Left colon (tissue), 2 donors: ENCODE measurements around the gene ALDH3B2. TPM values are rescaled to one million over a fixed set of nuclear protein-coding genes. Genes with fewer than 3 reads are reported as not detected.
"Not testable (repeated sequence)": the region's sequence is repeated elsewhere in the genome, so short reads cannot be mapped to it uniquely, and the experiment has no call there.

ENCODE experiments used
- ATAC-seq: fragments of 200-7000 bp; cut with Tn5 transposase; one replicate; pipeline ENCODE4 v1.9.1; 2020; ENCODE audit warnings: mild to moderate bottlenecking, moderate library complexity
- DNase-seq, 2 donors: peaks; one replicate each; pipeline ENCODE4 v3.0.0-alpha.2; 2020
- intact Hi-C, 2 donors: fragments of 100-400 bp; cut with DNase I in 1 of 2; cut with micrococcal nuclease in 1 of 2; formaldehyde crosslinking; loops; one replicate each; pipeline versions ENCODE4 v1.11.2 to v1.14.0; 2022; cut with DNase I, micrococcal nuclease
- total RNA-seq, 2 donors: library from RNA; stranded (reverse); fragmentation: NEBNext Ultra II Directional; extraction: Animal tissue kit (Norgen Biotek cat#: 25700); gene quantifications; one replicate each; pipeline ENCODE4 v1.2.1, GENCODE V29; 2021
- donor health status: DM: no; HTN: no; CAD: no.
- donor health status: DM: yes; HTN: yes; CAD: no.

The ALDH3B2 gene
- total RNA-seq, 2 donors from 2014 or later = 0.73 TPM; not detected in 1

- intact Hi-C loops = no loop called here
- no peak for ATAC-seq
- no peak for DNase-seq
Measured at GRCh38 chr11:67691149-67691548, 16.7 kb upstream of the ALDH3B2 start.

GRCh38 chr11:67689178-67689577 lies 14.8 kb upstream of the ALDH3B2 start:
- ATAC-seq (no peak), DNase-seq (no peak)
- intact Hi-C loops = no loop called here

GRCh38 chr11:67687986-67688385 lies 13.6 kb upstream of the ALDH3B2 start:
- intact Hi-C loops = no loop called here
- DNase-seq = no peak
- no peak for ATAC-seq

DNA sequence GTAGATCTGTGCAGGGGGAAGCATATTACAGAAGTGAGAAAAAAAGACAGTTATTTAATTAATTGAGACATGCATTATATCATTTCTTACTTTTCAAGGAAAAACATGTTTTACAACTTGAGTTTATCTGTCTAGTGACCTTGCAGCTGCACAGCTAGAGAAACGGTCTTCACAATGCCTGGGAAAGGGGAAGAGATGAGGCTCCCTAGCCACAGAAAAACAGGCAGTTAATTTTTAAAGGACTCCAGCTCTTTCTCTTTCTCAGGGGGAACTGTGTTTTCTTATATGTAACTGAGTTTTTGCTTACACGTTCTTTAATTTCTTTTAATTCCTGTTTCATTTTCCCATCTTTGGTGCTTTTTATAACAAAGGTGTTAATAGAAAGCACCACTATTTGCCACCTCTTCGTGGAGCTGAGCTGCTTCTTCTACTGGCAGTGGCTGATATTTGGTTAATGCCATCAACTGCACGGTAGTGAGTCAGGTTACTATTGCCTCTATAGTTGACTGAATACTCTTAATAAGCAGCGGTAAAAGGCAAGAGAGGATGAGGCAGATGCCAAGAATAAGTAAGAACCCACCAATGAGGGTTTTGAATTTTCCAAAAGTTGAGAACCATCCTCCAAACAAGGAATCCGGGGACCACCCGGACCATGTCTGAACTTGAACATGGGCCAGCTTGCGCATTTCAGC lies 11.4 kb upstream of the ALDH3B2 start:
- intact Hi-C loops, DNase-seq, ATAC-seq: not testable (repeated sequence)

DNA sequence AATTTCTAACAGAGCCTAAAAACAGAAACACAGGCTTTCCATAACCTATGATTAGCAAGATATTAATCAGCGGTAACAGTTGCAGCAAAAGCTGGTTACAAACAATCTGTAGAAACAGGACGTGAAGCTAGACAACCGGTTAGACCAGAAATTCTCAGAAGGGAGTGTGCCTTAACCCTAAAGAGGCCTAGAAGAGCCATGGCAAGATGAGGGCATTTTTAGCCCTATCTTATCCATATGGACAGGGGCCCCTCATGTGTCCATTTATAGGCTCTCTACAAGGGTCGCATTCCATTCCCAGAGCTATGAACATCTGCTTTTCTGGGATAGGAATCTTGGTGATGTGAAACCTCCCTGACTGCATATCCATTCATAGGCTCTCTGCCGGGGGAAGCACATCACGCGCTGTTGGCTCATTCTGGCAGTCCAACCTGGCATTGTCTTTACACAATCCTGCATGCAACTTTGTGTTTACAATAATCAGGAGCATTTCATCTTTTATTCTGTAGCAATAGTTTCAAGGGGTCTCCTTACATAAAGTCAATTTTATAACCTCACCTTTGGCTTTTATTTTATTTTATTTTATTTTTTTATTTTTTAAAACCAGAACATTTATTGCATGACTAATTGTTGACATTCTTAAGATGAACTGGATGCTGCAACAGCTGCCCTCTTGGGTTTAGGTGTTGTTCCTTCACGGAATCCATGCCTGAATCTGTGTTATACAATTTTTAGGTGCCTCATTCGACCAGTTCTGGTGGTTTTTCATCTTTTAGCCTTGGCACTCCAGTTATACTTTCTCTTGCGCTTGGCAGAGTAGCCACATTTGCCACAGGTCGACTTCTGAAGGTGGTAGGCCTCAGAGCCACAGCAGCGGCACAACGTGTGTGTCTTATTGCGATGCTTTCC lies 8.0 kb upstream of the ALDH3B2 start:
- DNase-seq, intact Hi-C loops, ATAC-seq: not testable (repeated sequence)

DNA sequence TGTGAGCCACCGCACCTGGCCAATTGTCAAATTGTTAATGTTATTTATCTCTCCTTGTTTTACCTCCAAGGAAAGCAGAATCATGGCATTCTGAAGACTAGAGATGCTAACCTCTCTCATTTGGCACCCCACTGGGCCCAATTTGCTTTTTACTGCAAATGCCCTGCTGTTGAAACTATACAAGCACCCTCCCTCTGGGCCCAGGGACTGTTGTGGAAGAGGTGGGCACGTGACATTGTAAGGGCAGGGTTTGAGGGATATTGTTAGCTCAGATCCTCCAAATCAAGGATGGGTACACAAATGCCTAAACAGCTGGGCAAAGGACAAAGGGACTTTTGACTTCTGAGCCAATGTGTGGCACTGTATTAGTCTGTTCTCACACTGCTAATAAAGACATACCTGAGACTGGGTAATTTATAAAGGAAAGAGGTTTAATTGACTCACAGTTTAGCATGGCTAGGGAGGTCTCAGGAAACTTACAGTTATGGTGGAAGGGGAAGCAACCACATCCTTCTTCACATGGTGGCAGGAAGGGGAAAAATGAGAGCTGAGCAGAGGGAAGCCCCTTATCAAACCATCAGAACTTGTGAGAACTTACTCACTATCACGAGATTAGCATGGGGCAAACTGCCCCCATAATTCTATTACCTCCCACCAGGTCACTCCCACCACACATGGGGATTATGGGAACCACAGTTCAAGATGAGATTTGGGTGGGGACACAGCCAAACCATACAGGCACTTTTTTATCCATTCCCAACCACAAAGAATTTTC lies 6.5 kb upstream of the ALDH3B2 start:
- intact Hi-C loops = no loop called here

DNA sequence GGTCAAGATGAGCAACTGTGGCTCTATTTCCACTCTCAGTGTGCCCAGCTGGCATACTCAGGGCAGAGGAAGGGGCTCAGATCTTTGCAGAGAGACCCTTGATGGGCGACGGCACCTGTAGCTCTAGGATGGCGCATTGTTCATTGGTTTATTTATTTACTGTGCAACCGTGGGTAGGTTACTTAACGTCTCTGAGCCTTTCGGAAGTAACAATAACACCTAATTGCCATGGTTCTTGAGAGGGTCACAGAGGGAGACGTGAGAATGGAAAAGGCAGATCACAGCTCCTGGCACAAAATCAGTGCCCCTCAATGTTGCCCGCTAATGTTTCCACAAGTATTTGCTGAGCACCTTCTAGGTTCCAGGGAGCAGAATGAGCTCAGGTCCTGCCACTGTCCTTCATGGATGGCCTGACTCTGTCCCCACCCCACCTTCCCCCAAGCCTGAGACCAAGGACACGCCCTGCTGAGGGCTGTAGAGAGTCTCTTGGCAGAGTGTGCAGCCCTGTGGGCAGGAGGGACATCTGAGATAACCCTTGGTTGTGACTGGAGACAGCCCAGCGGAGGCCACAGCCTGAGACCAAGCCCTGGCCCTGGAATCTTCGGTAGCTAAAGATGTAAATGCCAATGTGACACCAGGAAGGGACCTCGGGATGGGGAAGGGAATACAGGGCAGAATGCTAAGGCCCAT lies 780 bp upstream of the ALDH3B2 start:
- DNase-seq (no peak), ATAC-seq (peak; percentile 64)
- intact Hi-C loops = no loop called here

More for the DNA sequence above, 6.5 kb upstream of the ALDH3B2 start:
- ATAC-seq (no peak), DNase-seq (no peak)

DNA sequence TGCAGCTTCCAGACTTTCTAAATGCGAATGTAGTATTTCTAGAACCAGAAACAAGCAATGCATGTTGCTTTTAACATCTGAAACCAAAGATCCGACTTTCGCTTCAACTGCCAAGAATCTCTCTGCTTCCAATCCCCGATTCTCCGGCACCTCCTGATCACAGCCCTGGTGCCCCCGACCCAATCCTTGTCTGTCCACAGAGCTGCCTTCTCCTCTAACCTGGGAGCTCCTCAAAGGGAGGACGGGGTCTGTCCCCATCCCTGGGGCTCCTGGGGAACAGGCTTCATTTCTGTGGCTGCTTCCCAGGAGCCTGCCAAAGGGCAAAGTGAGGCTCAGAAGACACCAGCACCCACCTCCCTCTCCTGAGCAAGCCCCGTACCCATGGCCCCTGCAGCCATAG lies 521 bp downstream of the ALDH3B2 start:
- ATAC-seq (no peak), DNase-seq (no peak)
- intact Hi-C loops = no loop called here

GRCh38 chr11:67673358-67673757 lies 1.1 kb downstream of the ALDH3B2 start:
- ATAC-seq (no peak), DNase-seq (no peak)
- intact Hi-C loops = no loop called here

- intact Hi-C loops = no loop called here
- DNase-seq (no peak), ATAC-seq (no peak)
Measured at GRCh38 chr11:67671211-67671520, 3.3 kb downstream of the ALDH3B2 start.

GRCh38 chr11:67670316-67671210 lies 3.9 kb downstream of the ALDH3B2 start:
- ATAC-seq = no peak

GRCh38 chr11:67668192-67668551 lies 6.3 kb downstream of the ALDH3B2 start:
- intact Hi-C loops = no loop called here
- DNase-seq (no peak), ATAC-seq (no peak)

More at GRCh38 chr11:67670316-67671210, 3.9 kb downstream of the ALDH3B2 start:
- intact Hi-C loops = no loop called here
- no peak for DNase-seq

- ATAC-seq (no peak), DNase-seq (no peak)
- intact Hi-C loops = no loop called here
Measured at GRCh38 chr11:67667490-67668191, 6.8 kb downstream of the ALDH3B2 start.

DNA sequence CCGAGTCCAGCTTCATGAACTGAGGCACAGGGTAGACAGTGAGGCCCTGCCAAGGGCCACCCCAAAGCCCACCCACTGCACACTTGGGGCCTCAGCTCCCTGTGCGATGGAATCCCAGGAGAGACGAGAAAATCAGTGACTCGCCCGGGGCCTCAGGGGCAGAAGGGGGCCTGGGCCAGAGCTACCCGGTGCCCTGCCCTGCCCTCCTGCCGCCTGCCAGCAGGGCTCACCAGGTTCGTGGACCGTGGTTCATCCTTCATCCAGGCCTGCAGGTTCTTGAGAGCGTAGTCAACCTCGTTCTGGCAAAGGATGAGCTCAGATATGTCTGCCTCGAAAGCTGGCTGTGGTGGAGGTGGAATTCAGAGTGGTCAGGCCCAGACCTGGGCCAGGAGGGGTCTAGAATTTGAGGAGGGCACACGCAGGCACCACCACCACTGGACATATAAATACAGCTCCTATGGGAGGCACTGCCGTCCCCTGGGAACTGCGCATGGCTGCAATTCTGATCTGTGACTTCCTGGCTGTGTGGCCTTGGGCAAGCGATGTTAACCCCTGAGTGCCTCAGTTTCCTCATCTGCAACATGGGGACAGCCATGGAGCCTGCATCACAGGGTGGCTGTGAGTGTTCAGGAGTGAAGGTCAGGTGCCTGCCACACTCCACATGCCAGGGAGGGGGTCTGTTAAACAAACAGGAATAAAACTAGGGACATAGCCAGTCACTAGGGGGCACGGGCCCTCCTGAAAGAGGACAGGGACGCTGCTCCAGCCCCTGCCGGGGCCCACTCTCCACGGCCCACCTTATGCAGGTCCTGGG lies 7.5 kb downstream of the ALDH3B2 start:
- no peak for DNase-seq
- intact Hi-C loops = no loop called here
- ATAC-seq = no peak

- DNase-seq (no peak), ATAC-seq (no peak)
- intact Hi-C loops = no loop called here
Measured at GRCh38 chr11:67666303-67666645, 8.1 kb downstream of the ALDH3B2 start.

DNA sequence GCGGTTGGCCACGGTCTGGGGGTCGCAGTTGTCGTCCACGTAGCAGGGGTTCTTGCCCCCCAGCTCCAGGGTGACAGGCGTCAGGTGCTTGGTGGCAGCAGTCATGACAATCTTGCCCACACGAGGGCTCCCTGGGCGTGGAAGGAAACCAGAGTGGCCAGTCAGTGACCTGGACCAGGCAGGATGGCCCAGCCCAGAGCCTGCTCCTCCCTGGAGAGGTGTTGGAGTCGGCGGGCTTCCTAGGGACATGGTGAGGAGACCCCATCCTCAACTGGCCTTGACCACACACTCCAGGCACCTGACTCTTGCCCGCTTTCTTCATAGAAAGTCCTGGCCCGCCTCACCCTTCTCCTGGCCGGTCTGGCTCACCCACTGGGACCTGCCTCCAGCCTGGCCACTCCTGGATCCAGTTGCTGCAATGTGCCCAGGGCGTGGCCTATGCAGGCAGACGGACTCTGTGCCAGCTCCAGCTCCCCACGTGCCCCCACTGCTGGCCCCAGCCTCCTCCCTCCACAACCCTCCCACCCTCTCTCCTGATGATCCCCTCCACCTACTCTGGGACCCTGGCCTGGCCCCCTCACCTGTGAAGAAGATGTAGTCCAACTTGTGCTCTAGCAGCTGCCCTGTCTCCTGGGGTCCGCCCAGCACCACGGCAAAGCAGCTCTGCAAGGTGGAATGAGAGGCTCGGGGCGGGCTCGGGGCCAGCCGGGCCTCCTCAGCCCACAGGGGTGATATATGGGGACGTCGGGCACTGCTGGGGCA lies 8.7 kb downstream of the ALDH3B2 start:
- DNase-seq = peak in 1 of 2 donors; percentile 69
- intact Hi-C loops = no loop called here
- peak; percentile 88 for ATAC-seq
